Epithelial cell of esophagus (primary cell): ENCODE measurements around the gene NOP58.

Experiments used
- DNase-seq: peaks from one replicate; pipeline ENCODE4 v3.0.0; 2010; ENCODE audit warnings: low read depth
- H3K4me3 ChIP-seq: 2 replicates; pipeline ENCODE4 v1.5.1; 2011; ENCODE audit warnings: mild to moderate bottlenecking, low read length, control low read depth
- CTCF ChIP-seq: IDR thresholded peaks from 2 replicates; pipeline ENCODE4 v1.5.1; 2011; ENCODE audit warnings: low read depth, mild to moderate bottlenecking, low read length, control low read depth, inconsistent platforms; ENCODE audit not compliant: insufficient read depth; ENCODE audit errors: missing control alignments

The NOP58 gene

GRCh38 chr2:202278944-202279343, 13.4 kb downstream of the NOP58 start:
- no peak overlapping the region for H3K4me3 ChIP-seq
- peak; percentile 62 for DNase-seq

GRCh38 chr2:202286595-202286994, 21.0 kb downstream of the NOP58 start:
- DNase-seq, result no peak
- H3K4me3 ChIP-seq, result no peak overlapping the region
- no peak for TF ChIP-seq CTCF

More at GRCh38 chr2:202278944-202279343, 13.4 kb downstream of the NOP58 start:
- TF ChIP-seq CTCF, result peak; percentile 54

GRCh38 chr2:202289394-202290204, 24.0 kb downstream of the NOP58 start:
- H3K4me3 ChIP-seq, result no peak overlapping the region
- no peak for DNase-seq
- no peak for TF ChIP-seq CTCF

GRCh38 chr2:202290316-202290715, 24.8 kb downstream of the NOP58 start:
- no peak for TF ChIP-seq CTCF
- no peak overlapping the region for H3K4me3 ChIP-seq
- no peak for DNase-seq

GRCh38 chr2:202290970-202291369, 25.4 kb downstream of the NOP58 start:
- TF ChIP-seq CTCF, result no peak
- no peak for DNase-seq
- no peak overlapping the region for H3K4me3 ChIP-seq

- H3K4me3 ChIP-seq, result no peak overlapping the region
- no peak for DNase-seq
- no peak for TF ChIP-seq CTCF
These were observed 34.1 kb downstream of the NOP58 start for GRCh38 chr2:202299712-202300111.

- DNase-seq, result no peak
- TF ChIP-seq CTCF, result no peak
- no peak overlapping the region for H3K4me3 ChIP-seq
These were observed 40.5 kb downstream of the NOP58 start for GRCh38 chr2:202306034-202306433.
